GM18868 (cell line): ENCODE measurements around the gene AKAP8.
"Not testable (repeated sequence)": the region's sequence is repeated elsewhere in the genome, so short reads cannot be mapped to it uniquely, and the experiment has no call there.

Experiments
- ATAC-seq: cut with Tn5 transposase; IDR thresholded peaks from one replicate; pipeline ENCODE4 v1.9.1; 2021; ENCODE audit warnings: mild to moderate bottlenecking, moderate library complexity; ENCODE audit not compliant: unreplicated experiment

Gene AKAP8

DNA sequence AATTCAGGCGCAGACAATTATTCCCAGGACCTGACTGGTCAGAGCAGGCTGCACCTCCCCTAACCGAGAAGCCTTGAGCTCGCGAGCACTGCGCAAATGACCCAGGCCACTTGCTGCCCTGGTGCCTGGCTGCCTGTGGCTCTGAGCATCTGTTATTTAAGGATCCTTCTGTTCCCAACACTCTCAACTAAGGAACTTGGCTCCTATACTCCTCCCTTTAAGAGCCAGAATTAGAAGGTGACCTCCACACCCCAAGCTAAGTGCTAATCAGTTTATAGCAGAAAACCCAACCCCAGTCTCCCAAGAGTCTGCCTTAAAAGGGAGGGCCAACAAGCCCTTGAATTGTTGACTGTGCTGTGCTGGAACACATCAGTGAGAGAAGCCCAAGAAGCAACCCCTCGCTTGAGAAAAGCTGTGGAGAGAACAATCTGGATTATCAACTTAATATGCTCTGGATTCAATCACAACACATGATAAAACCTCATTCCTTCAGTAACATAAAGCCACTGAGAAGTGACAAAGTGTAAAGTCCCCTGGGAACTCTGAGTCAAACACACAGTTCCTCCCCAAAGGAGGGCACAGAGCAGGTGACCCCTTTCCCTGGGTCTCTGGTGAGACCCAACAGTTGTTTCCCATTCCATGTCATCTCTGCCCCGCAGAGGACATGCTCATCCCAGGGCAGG, 24.7 kb upstream of the AKAP8 start:
- no peak for ATAC-seq

DNA sequence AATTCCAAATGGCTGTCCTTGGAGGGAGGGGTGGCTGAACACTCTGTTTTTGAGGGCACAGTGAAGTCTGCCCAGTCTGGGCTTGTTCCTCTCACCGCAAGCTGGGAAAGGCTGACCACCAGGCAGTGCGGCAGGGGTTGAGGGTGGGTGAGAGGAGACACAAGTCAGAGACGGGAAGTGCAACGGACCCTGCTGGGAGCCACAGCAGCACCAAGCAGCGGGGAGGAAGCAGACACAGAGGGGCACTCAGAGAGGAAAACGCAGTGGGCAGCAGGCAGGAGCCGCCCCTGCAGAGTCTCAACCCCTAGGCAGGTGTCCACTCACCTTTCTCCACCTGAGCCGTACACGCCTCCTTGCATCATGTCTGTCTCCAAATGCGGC, 23.6 kb upstream of the AKAP8 start:
- ATAC-seq = no peak

GRCh38 chr19:15402411-15403150, 23.0 kb upstream of the AKAP8 start:
- ATAC-seq = no peak

GRCh38 chr19:15401397-15401710, 21.8 kb upstream of the AKAP8 start:
- ATAC-seq = no peak

DNA sequence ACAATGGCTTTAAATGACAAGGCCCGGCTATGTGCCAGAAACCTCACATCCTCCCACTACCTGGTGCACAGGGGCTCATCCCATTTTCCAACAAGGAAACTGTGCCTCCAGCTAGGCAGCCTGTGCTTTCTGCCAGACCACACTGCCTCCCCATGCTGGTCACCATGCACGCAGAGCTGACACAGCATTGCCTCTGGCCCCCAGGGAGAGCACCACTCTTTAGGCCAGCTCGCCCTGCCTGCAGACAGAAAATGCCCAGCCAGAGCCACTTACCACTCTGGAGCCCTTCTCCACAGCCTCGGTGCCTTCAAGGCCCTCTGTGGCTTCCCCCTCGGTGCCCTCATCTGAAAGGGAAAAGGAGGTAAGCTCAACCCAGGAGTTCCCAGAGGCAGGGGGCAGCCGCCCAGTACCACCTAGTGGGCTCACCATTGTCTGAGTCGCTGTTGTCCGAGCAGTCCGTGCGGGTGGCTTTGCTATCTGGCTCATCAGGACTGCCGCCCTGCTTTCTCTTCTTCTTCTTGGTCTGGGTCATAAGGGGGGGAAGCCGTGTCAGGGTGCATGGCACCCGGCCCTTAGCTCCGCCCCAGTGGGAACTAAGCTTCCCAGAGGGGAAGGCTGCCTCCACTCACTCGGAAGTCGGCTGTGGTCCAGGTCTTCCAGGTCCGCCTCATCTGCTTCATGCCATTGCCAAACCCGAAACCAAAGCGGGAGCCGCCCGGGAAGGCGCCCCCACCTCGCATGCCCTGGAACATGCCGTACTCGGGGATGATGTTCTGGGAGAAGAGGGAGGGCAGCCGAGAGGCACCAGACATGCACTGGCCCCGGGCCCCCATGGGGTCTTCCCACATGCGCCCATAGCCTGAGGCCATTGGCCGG, 21.2 kb upstream of the AKAP8 start:
- no peak for ATAC-seq

- no peak for ATAC-seq
These were observed 20.0 kb upstream of the AKAP8 start for GRCh38 chr19:15399635-15400034.

- no peak for ATAC-seq
These were observed 19.6 kb upstream of the AKAP8 start for GRCh38 chr19:15399234-15399515.

GRCh38 chr19:15398501-15399233, 19.1 kb upstream of the AKAP8 start:
- no peak for ATAC-seq

DNA sequence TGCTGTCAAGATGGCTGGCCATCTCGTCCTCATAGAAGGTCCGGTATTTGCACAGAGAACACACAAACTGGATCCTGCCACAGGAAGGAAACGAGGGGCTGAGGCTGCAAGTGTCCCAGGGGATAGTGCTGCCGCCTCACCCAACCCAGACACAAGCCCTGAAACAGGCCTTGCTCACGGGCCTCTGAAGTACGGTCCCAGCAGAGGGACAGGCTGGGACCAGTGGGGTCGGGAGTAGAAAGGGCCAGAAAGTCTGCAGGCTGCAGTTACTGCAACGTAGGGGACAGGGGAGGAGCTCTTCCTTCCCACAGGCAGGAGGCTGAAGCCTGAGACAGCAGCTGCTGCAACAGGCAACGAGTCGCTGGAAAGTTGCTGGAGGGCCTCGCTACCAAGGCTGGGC, 18.2 kb upstream of the AKAP8 start:
- no peak for ATAC-seq

- ATAC-seq = no peak
These were observed 17.6 kb upstream of the AKAP8 start for GRCh38 chr19:15397236-15397635.

DNA sequence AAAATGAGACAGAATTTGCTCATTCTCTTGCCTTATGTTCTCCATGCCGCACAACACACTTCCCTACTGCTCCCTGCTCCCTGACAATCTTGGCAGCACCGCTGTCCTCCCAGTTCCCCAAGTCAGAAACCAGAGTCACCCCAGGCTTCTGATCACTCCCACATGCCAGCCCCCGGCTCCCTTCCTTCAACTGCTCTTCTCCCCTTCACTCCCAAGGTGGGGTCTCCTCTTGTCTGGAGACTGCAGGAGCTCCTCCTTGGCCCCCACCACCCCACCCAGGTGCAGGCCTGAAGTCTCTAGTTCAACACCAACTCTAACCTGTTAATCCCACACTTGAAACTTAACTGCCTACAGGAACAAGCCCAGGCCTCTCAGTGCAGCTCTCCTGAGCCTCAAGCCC, 16.8 kb upstream of the AKAP8 start:
- no peak for ATAC-seq

GRCh38 chr19:15395251-15395650, 15.7 kb upstream of the AKAP8 start:
- not testable (repeated sequence) for ATAC-seq

GRCh38 chr19:15394426-15394825, 14.8 kb upstream of the AKAP8 start:
- ATAC-seq = no peak

DNA sequence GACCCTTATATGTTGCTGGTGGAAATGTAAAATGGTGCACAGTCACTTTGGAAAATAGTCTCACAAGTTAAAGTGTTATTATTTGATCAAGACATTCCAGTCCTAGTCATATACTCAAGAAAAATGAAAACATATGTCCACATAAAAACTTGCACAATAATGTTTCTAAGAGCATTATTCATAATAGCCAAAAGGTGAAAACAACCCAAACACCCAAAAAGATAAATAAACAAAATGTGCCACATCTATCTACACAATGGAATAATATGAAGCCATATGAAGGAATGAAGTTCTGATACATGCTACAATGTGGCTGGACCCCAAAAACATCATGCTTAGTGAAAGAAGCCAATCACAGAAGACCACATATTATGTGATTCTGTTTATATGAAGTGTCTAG, 14.4 kb upstream of the AKAP8 start:
- no peak for ATAC-seq

GRCh38 chr19:15390814-15391213, 11.2 kb upstream of the AKAP8 start:
- no peak for ATAC-seq

- ATAC-seq = no peak
These were observed 2.3 kb upstream of the AKAP8 start for GRCh38 chr19:15381864-15382263.

- ATAC-seq = no peak
These were observed 1.8 kb upstream of the AKAP8 start for GRCh38 chr19:15381429-15381828.

- ATAC-seq = peak; percentile 30
These were observed 536 bp upstream of the AKAP8 start for GRCh38 chr19:15379999-15380647.

DNA sequence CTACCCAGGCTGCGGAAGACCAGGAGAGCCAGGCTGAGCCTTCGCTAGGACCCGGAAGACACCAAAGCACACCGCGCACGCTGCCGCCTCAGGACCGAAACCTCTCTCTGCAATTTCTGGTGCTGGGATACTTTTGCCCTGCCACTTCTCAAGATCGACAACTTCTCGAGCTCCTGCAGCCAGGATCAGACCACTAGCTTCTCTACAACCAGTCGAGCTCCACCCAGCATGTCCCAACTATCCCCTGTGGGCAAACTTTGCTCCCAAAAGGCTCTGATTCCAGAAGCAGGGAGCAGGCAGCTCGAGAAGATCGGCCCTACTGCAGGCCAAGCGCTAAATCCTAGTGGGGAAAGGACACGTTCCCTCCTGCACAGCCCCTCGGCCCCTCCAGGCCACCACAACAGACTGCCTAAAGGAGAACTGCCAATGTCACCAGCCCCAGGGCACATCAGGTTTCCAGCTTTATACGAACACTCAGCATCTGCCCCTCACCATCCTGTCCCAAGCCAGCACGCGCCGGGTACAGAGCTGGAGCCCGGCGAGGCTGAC, 979 bp downstream of the AKAP8 start:
- no peak for ATAC-seq

DNA sequence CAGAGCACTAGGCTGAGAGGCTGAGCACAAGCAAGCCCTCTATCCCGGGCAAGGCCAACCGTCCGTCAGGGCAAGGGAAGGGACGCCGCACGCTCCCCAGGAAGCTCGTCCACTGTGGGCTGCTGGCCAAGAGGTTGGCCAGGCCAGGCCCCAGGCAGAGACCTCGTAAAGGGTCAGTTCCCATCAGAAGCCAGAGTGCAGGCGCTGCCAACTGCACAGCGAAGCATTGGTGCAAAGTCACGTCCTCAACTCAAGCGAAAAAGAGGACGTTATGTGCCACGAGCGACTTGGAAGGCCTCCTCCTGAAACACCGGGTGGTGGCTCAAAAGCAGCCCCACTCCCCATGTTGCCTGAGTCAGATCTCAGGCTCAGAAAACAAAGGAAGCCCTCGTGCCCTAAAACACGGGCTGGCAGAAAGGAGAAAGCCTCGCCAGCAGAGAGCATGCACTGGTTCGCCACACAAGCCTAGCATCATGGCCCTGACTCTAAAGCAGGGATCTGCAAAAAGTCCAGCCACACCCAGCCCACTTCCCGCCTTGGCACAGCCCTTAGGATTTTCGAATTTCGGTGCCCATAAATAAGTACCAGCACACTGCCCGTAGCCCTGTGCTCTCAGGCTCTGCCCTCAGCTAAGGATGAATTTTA, 4.7 kb downstream of the AKAP8 start:
- no peak for ATAC-seq
